ENCODE results near the gene TCF4. TPM values are rescaled to one million over a fixed set of nuclear protein-coding genes. Genes with fewer than 3 reads are reported as not detected.

Gene TCF4
- total and polyA plus RNA-seq, 2 of the 13 experiments (the other 11 are each of a cell fraction or from before 2014, with no cell fraction given), result not detected

GRCh38 chr18:55248495-55248894 lies 339.5 kb downstream of the TCF4 start (continued):
- no peak for TF ChIP-seq ZBTB46 (CRISPR knock-in tag; IDR thresholded peaks at IDR 0.05; ENCODE audit: borderline replicate concordance)

- FAIRE-seq (no peak), DNase-seq (ENCODE audit: low spot score) (no peak), ATAC-seq (no peak)
- CTCF ChIA-PET (ENCODE audit: low intra/inter-chr PET ratio, low total read pairs), result no interaction called here
- POLR2A ChIA-PET, result no interaction called here
- Histone ChIP-seq H3K4me2 (ENCODE audit: low read depth, low read length) (no peak overlapping the region), H2AFZ (ENCODE audit: low read length) (no peak overlapping the region), H3K27ac (ENCODE audit: extremely low read length, insufficient read depth, low read length) (no peak overlapping the region), H3K9me3 (ENCODE audit: low read length) (no peaks in the 10 kb centered on the region), H3K36me3 (replicated peaks in 1 of 2; ENCODE audit: control insufficient read depth in 1 of 2, insufficient read depth in 2 of 2, low read length in 2 of 2) (no peaks in the 10 kb centered on the region), H3K9ac (ENCODE audit: insufficient read depth, low read depth, low read length) (no peak overlapping the region), H4K20me1 (ENCODE audit: insufficient read depth, low read length) (no peaks in the 10 kb centered on the region), H3K27me3 (ENCODE audit: control insufficient read depth in 1 of 2, insufficient read depth in 2 of 2, low read length in 2 of 2) (peaks cover 0 to 2% of the 10 kb centered on the region in 2 experiments; a peak in 1 of 5 replicates), H3K79me2 (ENCODE audit: insufficient read depth, low read length) (no peaks in the 10 kb centered on the region), H3K4me1 (ENCODE audit: insufficient read depth, low read length) (no peaks in the 10 kb centered on the region), H3K4me3 (replicated peaks in 1 of 3; ENCODE audit: insufficient read depth in 1 of 3, low read depth in 2 of 3, low read length in 3 of 3) (no peak overlapping the region)
- WGBS (ENCODE audit: low lambda C conversion rate), result 12% methylated on average over 5 of the region's 5 CpGs
- no peak for TF ChIP-seq ZNF710 (CRISPR knock-in tag; IDR thresholded peaks at IDR 0.05; ENCODE audit: borderline replicate concordance)
- BruUV-seq (replicated peaks), result no TSS peak
- intact Hi-C loops (cut with micrococcal nuclease; ENCODE audit: unreplicated experiment) (no loop called here), in situ Hi-C loops (cut with HindIII; ENCODE audit: extremely low pct_ligation_motif_present, low pct_unique_long_range_greater_than_20kb) (no loop called here)
Measured at GRCh38 chr18:55247032-55247431, 341.0 kb downstream of the TCF4 start.

- BruUV-seq (replicated peaks), result no TSS peak
- CTCF ChIA-PET (ENCODE audit: low intra/inter-chr PET ratio, low total read pairs), result no interaction called here
- in situ Hi-C loops (cut with HindIII; ENCODE audit: extremely low pct_ligation_motif_present, low pct_unique_long_range_greater_than_20kb), result no loop called here
Measured at GRCh38 chr18:55246278-55246677, 341.7 kb downstream of the TCF4 start.

More at GRCh38 chr18:55246278-55246677, 341.7 kb downstream of the TCF4 start:
- H3K4me3 ChIP-seq (replicated peaks in 1 of 3; ENCODE audit: insufficient read depth in 1 of 3, low read depth in 2 of 3, low read length in 3 of 3), result no peak overlapping the region
- no peak for TF ChIP-seq SRY (CRISPR knock-in tag; IDR thresholded peaks at IDR 0.05)
- no peak for TF ChIP-seq ZNF232 (CRISPR knock-in tag; IDR thresholded peaks at IDR 0.05; ENCODE audit: borderline replicate concordance)
- no peak for TF ChIP-seq ZBTB46 (CRISPR knock-in tag; IDR thresholded peaks at IDR 0.05; ENCODE audit: borderline replicate concordance)
- H2AFZ ChIP-seq (ENCODE audit: low read length), result no peak overlapping the region
- H3K9me3 ChIP-seq (ENCODE audit: low read length), result no peaks in the 10 kb centered on the region
- peaks cover 0 to 2% of the 10 kb centered on the region in 2 experiments; a peak in 1 of 5 replicates for H3K27me3 ChIP-seq (ENCODE audit: control insufficient read depth in 1 of 2, insufficient read depth in 2 of 2, low read length in 2 of 2)
- DNase-seq (ENCODE audit: low spot score) (no peak), ATAC-seq (no peak), FAIRE-seq (no peak)
- intact Hi-C loops (cut with micrococcal nuclease; ENCODE audit: unreplicated experiment), result no loop called here
- no peaks in the 10 kb centered on the region for H3K79me2 ChIP-seq (ENCODE audit: insufficient read depth, low read length)
- POLR2A ChIA-PET, result no interaction called here
- no peak overlapping the region for H3K27ac ChIP-seq (ENCODE audit: extremely low read length, insufficient read depth, low read length)
- no peaks in the 10 kb centered on the region for H3K36me3 ChIP-seq (replicated peaks in 1 of 2; ENCODE audit: control insufficient read depth in 1 of 2, insufficient read depth in 2 of 2, low read length in 2 of 2)
- H3K9ac ChIP-seq (ENCODE audit: insufficient read depth, low read depth, low read length), result no peak overlapping the region
- no peaks in the 10 kb centered on the region for H3K4me1 ChIP-seq (ENCODE audit: insufficient read depth, low read length)
- no peak overlapping the region for H3K4me2 ChIP-seq (ENCODE audit: low read depth, low read length)
- no peaks in the 10 kb centered on the region for H4K20me1 ChIP-seq (ENCODE audit: insufficient read depth, low read length)

All from HepG2 (cell line).